Measurements from ENCODE around the gene PCDHB15.

DNA sequence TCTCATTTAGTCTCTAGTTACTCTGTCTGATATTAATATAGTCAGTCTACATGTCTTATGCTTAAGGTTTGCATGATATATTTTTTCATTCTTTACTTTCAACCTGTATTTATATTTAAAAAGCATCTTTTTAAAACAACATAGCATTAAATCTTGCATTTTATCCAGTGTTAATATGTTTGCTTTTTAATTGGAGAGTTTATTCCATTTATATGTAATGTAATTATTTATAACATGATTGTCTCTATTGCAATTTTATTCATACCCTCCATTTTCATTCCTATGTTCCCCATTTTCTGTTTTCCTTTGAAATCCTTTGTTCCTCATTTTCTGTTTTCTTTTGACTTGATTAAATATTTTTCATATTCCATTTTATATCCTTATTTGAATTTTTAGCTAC is 13.3 kb downstream of the PCDHB15 start:
- TF ChIP-seq, protein P1, sequence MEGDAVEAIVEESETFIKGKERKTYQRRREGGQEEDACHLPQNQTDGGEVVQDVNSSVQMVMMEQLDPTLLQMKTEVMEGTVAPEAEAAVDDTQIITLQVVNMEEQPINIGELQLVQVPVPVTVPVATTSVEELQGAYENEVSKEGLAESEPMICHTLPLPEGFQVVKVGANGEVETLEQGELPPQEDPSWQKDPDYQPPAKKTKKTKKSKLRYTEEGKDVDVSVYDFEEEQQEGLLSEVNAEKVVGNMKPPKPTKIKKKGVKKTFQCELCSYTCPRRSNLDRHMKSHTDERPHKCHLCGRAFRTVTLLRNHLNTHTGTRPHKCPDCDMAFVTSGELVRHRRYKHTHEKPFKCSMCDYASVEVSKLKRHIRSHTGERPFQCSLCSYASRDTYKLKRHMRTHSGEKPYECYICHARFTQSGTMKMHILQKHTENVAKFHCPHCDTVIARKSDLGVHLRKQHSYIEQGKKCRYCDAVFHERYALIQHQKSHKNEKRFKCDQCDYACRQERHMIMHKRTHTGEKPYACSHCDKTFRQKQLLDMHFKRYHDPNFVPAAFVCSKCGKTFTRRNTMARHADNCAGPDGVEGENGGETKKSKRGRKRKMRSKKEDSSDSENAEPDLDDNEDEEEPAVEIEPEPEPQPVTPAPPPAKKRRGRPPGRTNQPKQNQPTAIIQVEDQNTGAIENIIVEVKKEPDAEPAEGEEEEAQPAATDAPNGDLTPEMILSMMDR (IDR thresholded peaks at IDR 0.05): no peak
- TF ChIP-seq JUND (IDR thresholded peaks at IDR 0.05) (no peak), RCOR1 (IDR thresholded peaks at IDR 0.05; ENCODE audit: low read length) (no peak), EZH2phosphoT487 (IDR thresholded peaks at IDR 0.05; ENCODE audit: borderline replicate concordance, low read depth) (no peak), TAF1 (IDR thresholded peaks at IDR 0.05; ENCODE audit: borderline replicate concordance, low read depth, low read length) (no peak), TEAD4 (IDR thresholded peaks at IDR 0.05; ENCODE audit: borderline replicate concordance, insufficient read depth) (no peak)
- TF ChIP-seq, protein P2, sequence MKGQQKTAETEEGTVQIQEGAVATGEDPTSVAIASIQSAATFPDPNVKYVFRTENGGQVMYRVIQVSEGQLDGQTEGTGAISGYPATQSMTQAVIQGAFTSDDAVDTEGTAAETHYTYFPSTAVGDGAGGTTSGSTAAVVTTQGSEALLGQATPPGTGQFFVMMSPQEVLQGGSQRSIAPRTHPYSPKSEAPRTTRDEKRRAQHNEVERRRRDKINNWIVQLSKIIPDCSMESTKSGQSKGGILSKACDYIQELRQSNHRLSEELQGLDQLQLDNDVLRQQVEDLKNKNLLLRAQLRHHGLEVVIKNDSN (IDR thresholded peaks at IDR 0.05; ENCODE audit: borderline replicate concordance, low read depth): no peak
- TF ChIP-seq, protein P3, sequence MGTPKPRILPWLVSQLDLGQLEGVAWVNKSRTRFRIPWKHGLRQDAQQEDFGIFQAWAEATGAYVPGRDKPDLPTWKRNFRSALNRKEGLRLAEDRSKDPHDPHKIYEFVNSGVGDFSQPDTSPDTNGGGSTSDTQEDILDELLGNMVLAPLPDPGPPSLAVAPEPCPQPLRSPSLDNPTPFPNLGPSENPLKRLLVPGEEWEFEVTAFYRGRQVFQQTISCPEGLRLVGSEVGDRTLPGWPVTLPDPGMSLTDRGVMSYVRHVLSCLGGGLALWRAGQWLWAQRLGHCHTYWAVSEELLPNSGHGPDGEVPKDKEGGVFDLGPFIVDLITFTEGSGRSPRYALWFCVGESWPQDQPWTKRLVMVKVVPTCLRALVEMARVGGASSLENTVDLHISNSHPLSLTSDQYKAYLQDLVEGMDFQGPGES (IDR thresholded peaks at IDR 0.05; ENCODE audit: low read depth, low read length): no peak
- TF ChIP-seq, protein P4, sequence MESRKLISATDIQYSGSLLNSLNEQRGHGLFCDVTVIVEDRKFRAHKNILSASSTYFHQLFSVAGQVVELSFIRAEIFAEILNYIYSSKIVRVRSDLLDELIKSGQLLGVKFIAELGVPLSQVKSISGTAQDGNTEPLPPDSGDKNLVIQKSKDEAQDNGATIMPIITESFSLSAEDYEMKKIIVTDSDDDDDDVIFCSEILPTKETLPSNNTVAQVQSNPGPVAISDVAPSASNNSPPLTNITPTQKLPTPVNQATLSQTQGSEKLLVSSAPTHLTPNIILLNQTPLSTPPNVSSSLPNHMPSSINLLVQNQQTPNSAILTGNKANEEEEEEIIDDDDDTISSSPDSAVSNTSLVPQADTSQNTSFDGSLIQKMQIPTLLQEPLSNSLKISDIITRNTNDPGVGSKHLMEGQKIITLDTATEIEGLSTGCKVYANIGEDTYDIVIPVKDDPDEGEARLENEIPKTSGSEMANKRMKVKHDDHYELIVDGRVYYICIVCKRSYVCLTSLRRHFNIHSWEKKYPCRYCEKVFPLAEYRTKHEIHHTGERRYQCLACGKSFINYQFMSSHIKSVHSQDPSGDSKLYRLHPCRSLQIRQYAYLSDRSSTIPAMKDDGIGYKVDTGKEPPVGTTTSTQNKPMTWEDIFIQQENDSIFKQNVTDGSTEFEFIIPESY (IDR thresholded peaks at IDR 0.05; ENCODE audit: borderline replicate concordance, low read depth): no peak
- TF ChIP-seq, protein P5, sequence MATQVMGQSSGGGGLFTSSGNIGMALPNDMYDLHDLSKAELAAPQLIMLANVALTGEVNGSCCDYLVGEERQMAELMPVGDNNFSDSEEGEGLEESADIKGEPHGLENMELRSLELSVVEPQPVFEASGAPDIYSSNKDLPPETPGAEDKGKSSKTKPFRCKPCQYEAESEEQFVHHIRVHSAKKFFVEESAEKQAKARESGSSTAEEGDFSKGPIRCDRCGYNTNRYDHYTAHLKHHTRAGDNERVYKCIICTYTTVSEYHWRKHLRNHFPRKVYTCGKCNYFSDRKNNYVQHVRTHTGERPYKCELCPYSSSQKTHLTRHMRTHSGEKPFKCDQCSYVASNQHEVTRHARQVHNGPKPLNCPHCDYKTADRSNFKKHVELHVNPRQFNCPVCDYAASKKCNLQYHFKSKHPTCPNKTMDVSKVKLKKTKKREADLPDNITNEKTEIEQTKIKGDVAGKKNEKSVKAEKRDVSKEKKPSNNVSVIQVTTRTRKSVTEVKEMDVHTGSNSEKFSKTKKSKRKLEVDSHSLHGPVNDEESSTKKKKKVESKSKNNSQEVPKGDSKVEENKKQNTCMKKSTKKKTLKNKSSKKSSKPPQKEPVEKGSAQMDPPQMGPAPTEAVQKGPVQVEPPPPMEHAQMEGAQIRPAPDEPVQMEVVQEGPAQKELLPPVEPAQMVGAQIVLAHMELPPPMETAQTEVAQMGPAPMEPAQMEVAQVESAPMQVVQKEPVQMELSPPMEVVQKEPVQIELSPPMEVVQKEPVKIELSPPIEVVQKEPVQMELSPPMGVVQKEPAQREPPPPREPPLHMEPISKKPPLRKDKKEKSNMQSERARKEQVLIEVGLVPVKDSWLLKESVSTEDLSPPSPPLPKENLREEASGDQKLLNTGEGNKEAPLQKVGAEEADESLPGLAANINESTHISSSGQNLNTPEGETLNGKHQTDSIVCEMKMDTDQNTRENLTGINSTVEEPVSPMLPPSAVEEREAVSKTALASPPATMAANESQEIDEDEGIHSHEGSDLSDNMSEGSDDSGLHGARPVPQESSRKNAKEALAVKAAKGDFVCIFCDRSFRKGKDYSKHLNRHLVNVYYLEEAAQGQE (IDR thresholded peaks at IDR 0.05; ENCODE audit: low read depth, low read length): no peak
